HepG2 (cell line): ENCODE measurements around the gene TRIM37. TPM values are rescaled to one million over a fixed set of nuclear protein-coding genes. Genes with fewer than 3 reads are reported as not detected.
A peak's percentile ranks its signal among the peaks of the same experiment; 100 is the strongest.

ENCODE experiments used
- ATAC-seq: fragments of 200-7000 bp; cut with Tn5 transposase; 3 replicates; pipeline ENCODE4 v1.9.1; 2020; ENCODE audit warnings: mild to moderate bottlenecking, moderate library complexity
- BruUV-seq: library from RNA; stranded (reverse); fragments of 400-500 nt; replicated peaks from 2 replicates; lab custom pipeline; 2021; lab: Mats Ljungman, UMichigan
- CTCF ChIA-PET: fragments of 300-600 bp; formaldehyde crosslinking; extraction: SDS; loops from one replicate; lab custom pipeline; 2021; ENCODE audit warnings: low total read pairs, inconsistent platforms, low intra/inter-chr PET ratio; lab: Yijun Ruan, JAX
- POLR2A ChIA-PET: fragments of 350-600 bp; sonication (Branson Sonifier 250); formaldehyde crosslinking; loops from one replicate; lab custom pipeline; 2020; ENCODE audit warnings: antibody characterized with exemption, inconsistent platforms; lab: Yijun Ruan, JAX
- DNase-seq: peaks from one replicate; pipeline ENCODE4 v3.0.0-alpha.2; 2015; ENCODE audit warnings: low spot score
- FAIRE-seq: peaks from 3 replicates; lab custom pipeline; 2011; peaks lifted over from hg19 to GRCh38; lab: Jason Lieb, UNC
- H2AFZ ChIP-seq: one replicate; pipeline ENCODE4 v1.6.1; 2011; ENCODE audit warnings: low read length, inconsistent platforms
- H3K27ac ChIP-seq: fragments of 300-600 bp; 3 replicates; pipeline ENCODE4 v1.8.0; 2011; ENCODE audit warnings: mixed run types, mild to moderate bottlenecking, mixed read lengths, low read length, inconsistent platforms; ENCODE audit not compliant: insufficient read depth; ENCODE audit errors: extremely low read length
- H3K27me3 ChIP-seq, 2 experiments: fragments of 200-600 bp in 1 of 2; 2 replicates in 1 of 2; 3 replicates in 1 of 2; pipeline versions ENCODE4 v1.6.0 to v1.8.0; 2011; ENCODE audit warnings: low read length in 2 of 2, mild to moderate bottlenecking in 2 of 2, moderate library complexity in 2 of 2, inconsistent platforms in 1 of 2; ENCODE audit not compliant: insufficient read depth in 2 of 2, control insufficient read depth in 1 of 2
- H3K36me3 ChIP-seq, 2 experiments: fragments of 200-600 bp in 1 of 2; replicated peaks in 1 of 2; 2 replicates in 1 of 2; 3 replicates in 1 of 2; pipeline versions ENCODE4 v1.5.1 to v1.8.0; 2011; ENCODE audit warnings: low read length in 2 of 2, inconsistent platforms in 1 of 2; ENCODE audit not compliant: insufficient read depth in 2 of 2, control insufficient read depth in 1 of 2
- H3K4me1 ChIP-seq: 2 replicates; pipeline ENCODE4 v1.5.1; 2012; ENCODE audit warnings: low read length, inconsistent platforms; ENCODE audit not compliant: insufficient read depth
- H3K4me2 ChIP-seq: 2 replicates; pipeline ENCODE4 v1.6.0; 2011; ENCODE audit warnings: low read depth, low read length, inconsistent platforms
- H3K4me3 ChIP-seq, 3 experiments: fragments of 200-600 bp in 1 of 3; sonication (generic), shearing (Covaris generic) in 1 of 3; replicated peaks in 1 of 3; 2 replicates each; pipeline ENCODE4 v1.5.1; 2011 to 2016; ENCODE audit warnings: low read length in 3 of 3, inconsistent platforms in 2 of 3, low read depth in 2 of 3, mild to moderate bottlenecking in 2 of 3, control low read depth in 1 of 3, mixed read lengths in 1 of 3; ENCODE audit not compliant: insufficient read depth in 1 of 3
- H3K79me2 ChIP-seq: one replicate; pipeline ENCODE4 v1.6.1; 2011; ENCODE audit warnings: low read length, inconsistent platforms; ENCODE audit not compliant: insufficient read depth
- H3K9ac ChIP-seq: 2 replicates; pipeline ENCODE4 v1.6.0; 2011; ENCODE audit warnings: mild to moderate bottlenecking, low read depth, low read length, inconsistent platforms; ENCODE audit not compliant: insufficient read depth
- H3K9me3 ChIP-seq: 2 replicates; pipeline ENCODE4 v1.5.1; 2012; ENCODE audit warnings: mild to moderate bottlenecking, low read length
- H4K20me1 ChIP-seq: 2 replicates; pipeline ENCODE4 v1.6.0; 2011; ENCODE audit warnings: inconsistent platforms, mild to moderate bottlenecking, low read length, moderate library complexity; ENCODE audit not compliant: insufficient read depth
- ARID2 ChIP-seq: sonication (generic); formaldehyde crosslinking; IDR thresholded peaks from 2 replicates; pipeline ENCODE4 v1.8.1; 2022; ENCODE audit warnings: mild to moderate bottlenecking, missing genetic modification reagents, borderline replicate concordance
- ATF7 ChIP-seq, 2 experiments: fragments of 450-650 bp in 1 of 2; sonication (generic) in 1 of 2; formaldehyde crosslinking in 1 of 2; IDR thresholded peaks; 2 replicates each; pipeline versions ENCODE4 v1.4.0 to v1.6.1; 2016 to 2020; ENCODE audit warnings: antibody characterized with exemption in 1 of 2, mild to moderate bottlenecking in 1 of 2, missing genetic modification reagents in 1 of 2
- CEBPB ChIP-seq: IDR thresholded peaks from 2 replicates; pipeline ENCODE4 v1.6.1; 2011; ENCODE audit warnings: low read depth, low read length, improper control_type of control experiment, borderline replicate concordance
- DMAP1 ChIP-seq: IDR thresholded peaks from 2 replicates; pipeline ENCODE4 v1.6.1; 2016
- HBP1 ChIP-seq: IDR thresholded peaks from 2 replicates; pipeline ENCODE4 v1.6.1; 2016; ENCODE audit warnings: low read depth, control low read depth
- ISL2 ChIP-seq: sonication (generic); formaldehyde crosslinking; IDR thresholded peaks from 2 replicates; pipeline ENCODE4 v1.5.0; 2020; ENCODE audit warnings: missing genetic modification reagents
- MAF1 ChIP-seq: sonication (generic); formaldehyde crosslinking; IDR thresholded peaks from 2 replicates; pipeline ENCODE4 v1.5.0; 2020; ENCODE audit warnings: missing genetic modification reagents, borderline replicate concordance
- MED13 ChIP-seq: sonication (generic); formaldehyde crosslinking; IDR thresholded peaks from 2 replicates; pipeline ENCODE4 v1.5.0; 2020; ENCODE audit warnings: missing genetic modification reagents
- MNT ChIP-seq: fragments of 450-650 bp; IDR thresholded peaks from 2 replicates; pipeline ENCODE4 v1.6.1; 2016
- MXI1 ChIP-seq: IDR thresholded peaks from 3 replicates; pipeline ENCODE4 v1.6.1; 2012; ENCODE audit warnings: low read depth, low read length, inconsistent platforms, borderline replicate concordance
- NFATC3 ChIP-seq: sonication (generic); formaldehyde crosslinking; IDR thresholded peaks from 2 replicates; pipeline ENCODE4 v1.5.1; 2020; ENCODE audit warnings: mild to moderate bottlenecking, missing genetic modification reagents
- NR2C2 ChIP-seq: sonication (generic); formaldehyde crosslinking; IDR thresholded peaks from 2 replicates; pipeline ENCODE4 v1.4.0; 2020; ENCODE audit warnings: missing genetic modification reagents, mild to moderate bottlenecking, moderate library complexity, borderline replicate concordance
- RBAK ChIP-seq: sonication (generic); formaldehyde crosslinking; IDR thresholded peaks from 2 replicates; pipeline ENCODE4 v1.5.1; 2020; ENCODE audit warnings: mild to moderate bottlenecking, missing genetic modification reagents
- RFX3 ChIP-seq: IDR thresholded peaks from 2 replicates; pipeline ENCODE4 v1.6.1; 2016; ENCODE audit warnings: missing biosample characterization, missing genetic modification reagents
- ZBTB1 ChIP-seq: sonication (generic); formaldehyde crosslinking; IDR thresholded peaks from 2 replicates; pipeline ENCODE4 v1.4.0; 2020; ENCODE audit warnings: missing genetic modification reagents, borderline replicate concordance
- ZKSCAN8 ChIP-seq: IDR thresholded peaks from 2 replicates; pipeline ENCODE4 v1.6.1; 2016; ENCODE audit warnings: borderline replicate concordance, missing genetic modification reagents, missing compliant biosample characterization
- ZMYM4 ChIP-seq: sonication (generic); formaldehyde crosslinking; IDR thresholded peaks from 2 replicates; pipeline ENCODE4 v1.8.1; 2023; ENCODE audit warnings: mild to moderate bottlenecking, missing genetic modification reagents
- ZNF138 ChIP-seq: sonication (generic); formaldehyde crosslinking; IDR thresholded peaks from 2 replicates; pipeline ENCODE4 v1.5.0; 2020; ENCODE audit warnings: mild to moderate bottlenecking, low read depth, missing genetic modification reagents
- ZNF232 ChIP-seq: sonication (generic); formaldehyde crosslinking; IDR thresholded peaks from 2 replicates; pipeline ENCODE4 v1.4.0; 2020; ENCODE audit warnings: missing genetic modification reagents, borderline replicate concordance
- ZNF672 ChIP-seq: sonication (generic); formaldehyde crosslinking; IDR thresholded peaks from 2 replicates; pipeline ENCODE4 v1.8.1; 2022; ENCODE audit warnings: missing genetic modification reagents
- ZNF749 ChIP-seq: sonication (generic); formaldehyde crosslinking; IDR thresholded peaks from 2 replicates; pipeline ENCODE4 v1.8.0; 2022; ENCODE audit warnings: mild to moderate bottlenecking, missing genetic modification reagents, moderate library complexity, borderline replicate concordance
- ZNF777 ChIP-seq: sonication (generic); formaldehyde crosslinking; IDR thresholded peaks from 2 replicates; pipeline ENCODE4 v1.4.0; 2020; ENCODE audit warnings: missing genetic modification reagents
- WGBS: methylation state at CpG from one replicate; pipeline ENCODE4 v1.1.6; 2017; ENCODE audit warnings: low lambda C conversion rate; 5-methylcytosine and 5-hydroxymethylcytosine counted together
- in situ Hi-C: cut with HindIII; loops from 2 replicates; pipeline ENCODE4 v1.10.0; 2017; ENCODE audit warnings: low pct_unique_long_range_greater_than_20kb; ENCODE audit not compliant: extremely low pct_ligation_motif_present
- intact Hi-C: fragments of 100-400 bp; cut with micrococcal nuclease; formaldehyde crosslinking; loops from one replicate; pipeline ENCODE4 v1.10.0; 2022; ENCODE audit not compliant: unreplicated experiment
- polyA plus RNA-seq, 8 experiments: library from polyadenylated mRNA; depleted of rRNA in 3 of 8; stranded (reverse) in 7 of 8; unstranded in 1 of 8; fragments of >200 nt; fragmentation: Illumina TruSeq in 4 of 8; extraction: Trizol in 4 of 8; gene quantifications; 2 replicates each; pipeline versions ENCODE4 v1.2.1 to v1.2.3, GENCODE V29; 2011 to 2016; ENCODE audit warnings: low read depth in 4 of 8, missing spikeins in 1 of 8, mixed read lengths in 1 of 8; ENCODE audit not compliant: insufficient read depth in 1 of 8
- total RNA-seq, 5 experiments: library from RNA; depleted of rRNA; stranded (reverse); fragments of >200 nt; fragmentation: Illumina TruSeq; extraction: Trizol; gene quantifications; 2 replicates each; pipeline ENCODE4 v1.2.3, GENCODE V29; 2016; ENCODE audit warnings: low read depth in 1 of 5
- TF ChIP-seq, protein P1 (sequence below): sonication (generic); formaldehyde crosslinking; IDR thresholded peaks from 2 replicates; pipeline ENCODE4 v1.4.0; 2020; ENCODE audit warnings: missing genetic modification reagents, borderline replicate concordance

Gene TRIM37
- total and polyA plus RNA-seq, 2 of the 13 experiments (the other 11 are each of a cell fraction or from before 2014, with no cell fraction given): 12.4 to 39.1 TPM

GRCh38 chr17:59084154-59084553 is 22.5 kb downstream of the TRIM37 start:
- WGBS: 95% methylated on average over 4 of the region's 4 CpGs
- intact Hi-C loops: no loop called here
- no TSS peak for BruUV-seq
- no peak for FAIRE-seq
- Histone ChIP-seq H3K27me3 (no peaks in the 10 kb centered on the region), H2AFZ (no peak overlapping the region), H3K79me2 (no peaks in the 10 kb centered on the region), H3K36me3 (peaks cover 9 to 31% of the 10 kb centered on the region in 2 experiments), H3K9me3 (no peaks in the 10 kb centered on the region), H3K4me1 (no peaks in the 10 kb centered on the region), H3K9ac (no peak overlapping the region), H3K4me3 (no peak overlapping the region), H3K27ac (no peak overlapping the region), H4K20me1 (no peaks in the 10 kb centered on the region), H3K4me2 (no peak overlapping the region)
- in situ Hi-C loops: no loop called here
- CTCF ChIA-PET: no interaction called here
- no peak for DNase-seq
- no peak for ATAC-seq
- POLR2A ChIA-PET: no interaction called here
- no peak for TF ChIP-seq HBP1
- no peak for TF ChIP-seq RFX3 (CRISPR knock-in tag)
- TF ChIP-seq ZNF672 (CRISPR knock-in tag): no peak
- no peak for TF ChIP-seq ZBTB1 (CRISPR knock-in tag)
- TF ChIP-seq ZNF232 (CRISPR knock-in tag): no peak
- no peak for TF ChIP-seq ZNF777 (CRISPR knock-in tag)
- TF ChIP-seq RBAK (CRISPR knock-in tag): no peak
- no peak for TF ChIP-seq ZNF749
- no peak for TF ChIP-seq DMAP1 (CRISPR knock-in tag)
- no peak for TF ChIP-seq ZKSCAN8 (CRISPR knock-in tag)
- peak; percentile 46; the same call in 1 of the 2 replicates for TF ChIP-seq ATF7 (IDR thresholded peaks at IDR 0.05)
- no peak for TF ChIP-seq ATF7 (CRISPR knock-in tag; IDR thresholded peaks at IDR 0.05)
- no peak for TF ChIP-seq ZMYM4
- TF ChIP-seq MAF1 (CRISPR knock-in tag): no peak
- TF ChIP-seq NR2C2 (CRISPR knock-in tag): no peak
- TF ChIP-seq ZNF138 (CRISPR knock-in tag): no peak
- TF ChIP-seq, protein P1, sequence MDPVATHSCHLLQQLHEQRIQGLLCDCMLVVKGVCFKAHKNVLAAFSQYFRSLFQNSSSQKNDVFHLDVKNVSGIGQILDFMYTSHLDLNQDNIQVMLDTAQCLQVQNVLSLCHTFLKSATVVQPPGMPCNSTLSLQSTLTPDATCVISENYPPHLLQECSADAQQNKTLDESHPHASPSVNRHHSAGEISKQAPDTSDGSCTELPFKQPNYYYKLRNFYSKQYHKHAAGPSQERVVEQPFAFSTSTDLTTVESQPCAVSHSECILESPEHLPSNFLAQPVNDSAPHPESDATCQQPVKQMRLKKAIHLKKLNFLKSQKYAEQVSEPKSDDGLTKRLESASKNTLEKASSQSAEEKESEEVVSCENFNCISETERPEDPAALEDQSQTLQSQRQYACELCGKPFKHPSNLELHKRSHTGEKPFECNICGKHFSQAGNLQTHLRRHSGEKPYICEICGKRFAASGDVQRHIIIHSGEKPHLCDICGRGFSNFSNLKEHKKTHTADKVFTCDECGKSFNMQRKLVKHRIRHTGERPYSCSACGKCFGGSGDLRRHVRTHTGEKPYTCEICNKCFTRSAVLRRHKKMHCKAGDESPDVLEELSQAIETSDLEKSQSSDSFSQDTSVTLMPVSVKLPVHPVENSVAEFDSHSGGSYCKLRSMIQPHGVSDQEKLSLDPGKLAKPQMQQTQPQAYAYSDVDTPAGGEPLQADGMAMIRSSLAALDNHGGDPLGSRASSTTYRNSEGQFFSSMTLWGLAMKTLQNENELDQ (CRISPR knock-in tag): no peak
- TF ChIP-seq CEBPB: peak; percentile 50; the same call in 1 of the 2 replicates
- TF ChIP-seq MNT: peak; percentile 8; the same call in 1 of the 2 replicates
- no peak for TF ChIP-seq NFATC3
- no peak for TF ChIP-seq MED13 (CRISPR knock-in tag)
- TF ChIP-seq ISL2 (CRISPR knock-in tag): no peak
- no peak for TF ChIP-seq MXI1
- TF ChIP-seq ARID2 (CRISPR knock-in tag): no peak
